CD4-positive, alpha-beta T cell (primary cell): Measurements from ENCODE around the gene KRTAP4-16. TPM values are rescaled to one million over a fixed set of nuclear protein-coding genes. Genes with fewer than 3 reads are reported as not detected.

Experiments used
- ATAC-seq: fragments of 200-7000 bp; cut with Tn5 transposase; one replicate; pipeline ENCODE4 v1.10.0; 2022; ENCODE audit warnings: mild to moderate bottlenecking; ENCODE audit not compliant: poor library complexity
- CTCF ChIA-PET: fragments of 350-600 bp; sonication (Branson Sonifier 250); formaldehyde crosslinking; loops from one replicate; lab custom pipeline; 2021; ENCODE audit warnings: antibody characterized with exemption, inconsistent platforms; lab: Charles Lee
- POLR2A ChIA-PET: fragments of 350-600 bp; sonication (Branson Sonifier 250); formaldehyde crosslinking; loops from one replicate; lab custom pipeline; 2021; ENCODE audit warnings: antibody characterized with exemption, inconsistent platforms; lab: Charles Lee
- DNase-seq, 14 experiments: peaks; one replicate each; pipeline ENCODE4 v3.0.0-alpha.2; 2013 to 2020; ENCODE audit warnings: mixed read lengths in 2 of 14
- H3K27ac ChIP-seq, 2 donors: one replicate each; pipeline versions ENCODE4 v1.5.1 to v1.7.0; 2013; ENCODE audit warnings: low read length in 2 of 2, low read depth in 1 of 2, mild to moderate bottlenecking in 1 of 2
- H3K27me3 ChIP-seq, 2 experiments: 1 replicate in 1 of 2; 2 replicates in 1 of 2; pipeline versions ENCODE4 v1.6.1 to v1.7.0; 2013; ENCODE audit warnings: low read length in 2 of 2, control low read depth in 1 of 2, mild to moderate bottlenecking in 1 of 2, moderate library complexity in 1 of 2; ENCODE audit not compliant: insufficient read depth in 2 of 2, control insufficient read depth in 1 of 2
- H3K36me3 ChIP-seq: one replicate; pipeline ENCODE4 v1.6.1; 2013; ENCODE audit warnings: low read length, control low read depth; ENCODE audit not compliant: insufficient read depth
- H3K4me1 ChIP-seq: one replicate; pipeline ENCODE4 v1.6.1; 2013; ENCODE audit warnings: low read length, control low read depth; ENCODE audit not compliant: insufficient read depth
- H3K4me3 ChIP-seq: one replicate; pipeline ENCODE4 v1.5.1; 2013; ENCODE audit warnings: mild to moderate bottlenecking, low read length, moderate library complexity
- H3K9me3 ChIP-seq, 2 experiments: 1 replicate in 1 of 2; 2 replicates in 1 of 2; pipeline versions ENCODE4 v1.6.1 to v1.7.0; 2013; ENCODE audit warnings: low read length in 2 of 2, mild to moderate bottlenecking in 2 of 2, control low read depth in 1 of 2, moderate library complexity in 1 of 2; ENCODE audit not compliant: control insufficient read depth in 1 of 2, insufficient read depth in 1 of 2
- H3K27ac Mint-ChIP-seq: one replicate; pipeline ENCODE4 v1.8.0; 2020; ENCODE audit warnings: mixed read lengths
- H3K27me3 Mint-ChIP-seq: one replicate; pipeline ENCODE4 v1.8.0; 2021; ENCODE audit warnings: mixed read lengths
- H3K36me3 Mint-ChIP-seq: one replicate; pipeline ENCODE4 v1.8.0; 2021; ENCODE audit warnings: low read depth, mixed read lengths
- H3K4me1 Mint-ChIP-seq: one replicate; pipeline ENCODE4 v1.8.0; 2021; ENCODE audit warnings: low read depth, mixed read lengths
- H3K4me3 Mint-ChIP-seq: one replicate; pipeline ENCODE4 v1.8.0; 2020; ENCODE audit warnings: mild to moderate bottlenecking, mixed read lengths
- H3K9me3 Mint-ChIP-seq: one replicate; pipeline ENCODE4 v1.8.0; 2020; ENCODE audit warnings: mixed read lengths
- CTCF ChIP-seq: fragments of 200-600 bp; IDR thresholded peaks from one replicate; pipeline ENCODE4 v1.8.0; 2022; ENCODE audit warnings: antibody characterized with exemption, mild to moderate bottlenecking
- intact Hi-C, 2 experiments: fragments of 100-400 bp; cut with DNase I in 1 of 2; cut with micrococcal nuclease in 1 of 2; formaldehyde crosslinking; loops; one replicate each; pipeline versions ENCODE4 v1.15.1 to v1.9.0; 2023 to 2025; cut with DNase I, micrococcal nuclease
- total RNA-seq, 174 experiments: library from RNA in 2 of 174; stranded (reverse) in 2 of 174; gene quantifications; one replicate each; pipeline ENCODE4 v1.2.3 and lab custom pipeline; 2021 to 2026

The KRTAP4-16 gene
- total RNA-seq, 2 experiments from 2014 or later = not detected

GRCh38 chr17:41131979-41132378 lies 30.0 kb upstream of the KRTAP4-16 start:
- Histone ChIP-seq H3K4me1 (peaks cover 5% of the 10 kb centered on the region), H3K4me3 (no peak overlapping the region), H3K36me3 (no peaks in the 10 kb centered on the region), H3K9me3 (no peaks in the 10 kb centered on the region), H3K27me3 (no peaks in the 10 kb centered on the region), H3K27ac (no peak overlapping the region)
- DNase-seq (no peak), ATAC-seq (no peak)
- TF ChIP-seq CTCF = no peak
- Mint-ChIP-seq H3K9me3 (no peaks in the 10 kb centered on the region), H3K4me1 (peaks cover 50% of the 10 kb centered on the region), H3K27ac (no peak overlapping the region), H3K27me3 (no peaks in the 10 kb centered on the region), H3K4me3 (no peak overlapping the region), H3K36me3 (no peaks in the 10 kb centered on the region)
- ChIA-PET POLR2A (no interaction called here), CTCF (interaction anchor here (1.2 kb wide), 1 partner anchor 191 kb away, joined by 4 read pairs; no protein-coding TSS in a partner anchor)
- intact Hi-C loops = no loop called here

GRCh38 chr17:41127371-41127770 lies 25.4 kb upstream of the KRTAP4-16 start:
- Histone ChIP-seq H3K4me1 (peaks cover 21% of the 10 kb centered on the region), H3K9me3 (no peaks in the 10 kb centered on the region), H3K36me3 (no peaks in the 10 kb centered on the region), H3K27me3 (no peaks in the 10 kb centered on the region), H3K4me3 (no peak overlapping the region), H3K27ac (no peak overlapping the region)
- intact Hi-C loops = no loop called here
- POLR2A ChIA-PET = no interaction called here
- TF ChIP-seq CTCF = no peak
- no peak for DNase-seq
- CTCF ChIA-PET = no interaction called here
- Mint-ChIP-seq H3K36me3 (no peaks in the 10 kb centered on the region), H3K27me3 (no peaks in the 10 kb centered on the region), H3K4me1 (peaks cover 79% of the 10 kb centered on the region), H3K27ac (no peak overlapping the region), H3K9me3 (no peaks in the 10 kb centered on the region), H3K4me3 (no peak overlapping the region)
- ATAC-seq = no peak

GRCh38 chr17:41126412-41126811 lies 24.4 kb upstream of the KRTAP4-16 start:
- POLR2A ChIA-PET = interaction anchor here (0.6 to 1.0 kb wide), 4 partner anchors 15 to 476 kb away, joined by 3 to 9 read pairs (median 3); no protein-coding TSS in a partner anchor
- no peak overlapping the region for H3K27ac Mint-ChIP-seq
- Histone ChIP-seq H3K9me3 (no peaks in the 10 kb centered on the region), H3K4me3 (no peak overlapping the region), H3K27ac (no peak overlapping the region), H3K36me3 (no peaks in the 10 kb centered on the region), H3K27me3 (no peaks in the 10 kb centered on the region), H3K4me1 (peaks cover 21% of the 10 kb centered on the region)
- intact Hi-C loops = no loop called here
- ATAC-seq (no peak), DNase-seq (no peak)
- CTCF ChIA-PET = no interaction called here
- H3K36me3 Mint-ChIP-seq = no peaks in the 10 kb centered on the region
- H3K4me3 Mint-ChIP-seq = peak overlapping the region; percentile 36
- no peak for TF ChIP-seq CTCF
- H3K4me1 Mint-ChIP-seq = peaks cover 75% of the 10 kb centered on the region
- H3K27me3 Mint-ChIP-seq = no peaks in the 10 kb centered on the region
- H3K9me3 Mint-ChIP-seq = no peaks in the 10 kb centered on the region
